Activated naive CD8-positive, alpha-beta T cell treated with anti-CD3 and anti-CD28 coated beads, Interleukin-2, amount 50 U/mL, for 24 hours (primary cell): ENCODE data around the gene ABCA9.

ENCODE experiments used
- ATAC-seq: fragments of 150-1000 bp; cut with Tn5 transposase; one replicate; pipeline ENCODE4 v1.10.0; 2021
- DNase-seq: peaks from one replicate; pipeline ENCODE4 v3.0.0; 2021
- H3K27ac Mint-ChIP-seq: one replicate; pipeline ENCODE4 v1.8.0; 2021; ENCODE audit warnings: mild to moderate bottlenecking, mixed read lengths
- H3K27me3 Mint-ChIP-seq: one replicate; pipeline ENCODE4 v1.8.0; 2021; ENCODE audit warnings: mixed read lengths
- H3K36me3 Mint-ChIP-seq: one replicate; pipeline ENCODE4 v1.8.0; 2021; ENCODE audit warnings: low read depth, mixed read lengths
- H3K4me1 Mint-ChIP-seq: one replicate; pipeline ENCODE4 v1.8.0; 2021; ENCODE audit warnings: mixed read lengths
- H3K4me3 Mint-ChIP-seq: one replicate; pipeline ENCODE4 v1.8.0; 2021; ENCODE audit warnings: mild to moderate bottlenecking, moderate library complexity, mixed read lengths
- H3K9me3 Mint-ChIP-seq: one replicate; pipeline ENCODE4 v1.8.0; 2021; ENCODE audit warnings: mixed read lengths

The ABCA9 gene

GRCh38 chr17:68941761-68942160 is 119.0 kb downstream of the ABCA9 start:
- DNase-seq (no peak), ATAC-seq (no peak)
- Mint-ChIP-seq H3K36me3 (no peaks in the 10 kb centered on the region), H3K4me1 (no peaks in the 10 kb centered on the region), H3K27ac (no peak overlapping the region), H3K9me3 (no peaks in the 10 kb centered on the region), H3K4me3 (no peak overlapping the region), H3K27me3 (peaks cover 1% of the 10 kb centered on the region)

DNA sequence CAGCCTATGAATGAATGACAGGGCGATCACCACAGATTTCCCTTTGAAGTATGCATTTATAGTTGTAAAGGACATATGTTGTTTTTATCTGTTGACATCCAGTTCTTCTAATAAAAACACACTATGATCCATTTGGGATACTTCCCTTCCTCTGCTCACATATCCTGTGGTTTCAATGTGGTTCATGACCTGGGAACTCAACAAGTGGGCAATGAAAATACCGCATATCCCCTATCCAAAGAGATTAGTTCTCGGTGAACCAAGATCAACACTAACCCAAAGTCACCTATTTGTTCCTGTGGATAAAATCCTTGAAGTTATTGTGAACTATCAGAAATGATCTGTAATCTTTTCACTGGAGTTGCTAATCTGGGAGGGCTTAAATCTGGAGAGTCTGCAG is 121.5 kb downstream of the ABCA9 start:
- no peak for ATAC-seq
- no peak for DNase-seq
- Mint-ChIP-seq H3K36me3 (no peaks in the 10 kb centered on the region), H3K9me3 (no peaks in the 10 kb centered on the region), H3K27me3 (no peaks in the 10 kb centered on the region), H3K4me3 (no peak overlapping the region), H3K27ac (no peak overlapping the region), H3K4me1 (no peaks in the 10 kb centered on the region)

DNA sequence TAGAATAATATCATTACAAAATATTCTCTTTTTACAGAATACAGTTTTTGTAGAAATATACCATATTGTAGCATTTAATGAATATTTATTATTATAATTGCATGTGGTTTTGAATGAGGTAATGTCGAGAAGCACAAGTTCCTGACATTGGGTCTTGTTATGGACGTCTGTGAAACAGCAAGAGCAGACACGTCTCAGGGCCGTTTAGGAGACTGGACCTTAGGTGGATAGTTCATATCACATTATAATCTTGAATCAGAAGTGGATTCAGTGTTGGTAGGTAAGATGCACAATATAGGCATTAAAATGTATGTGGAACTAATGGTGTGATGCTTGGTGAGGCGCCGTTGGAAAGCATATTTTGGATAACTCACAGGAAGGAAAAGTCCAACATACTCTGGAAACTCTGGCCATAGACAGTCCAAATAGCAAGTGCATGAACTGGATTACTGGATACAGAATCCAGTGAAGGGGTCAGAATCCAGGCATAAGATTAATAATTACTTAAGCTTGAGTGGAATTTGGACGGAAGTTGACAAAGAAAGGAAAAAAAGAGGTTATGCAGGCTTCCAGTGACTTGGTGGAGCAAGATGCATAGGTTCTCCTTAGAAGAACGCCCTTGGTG is 122.7 kb downstream of the ABCA9 start:
- DNase-seq (no peak), ATAC-seq (no peak)
- H3K27me3 Mint-ChIP-seq, result no peaks in the 10 kb centered on the region
- no peaks in the 10 kb centered on the region for H3K9me3 Mint-ChIP-seq
- no peaks in the 10 kb centered on the region for H3K36me3 Mint-ChIP-seq
- no peaks in the 10 kb centered on the region for H3K4me1 Mint-ChIP-seq
- H3K4me3 Mint-ChIP-seq, result no peak overlapping the region
- no peak overlapping the region for H3K27ac Mint-ChIP-seq

- no peaks in the 10 kb centered on the region for H3K36me3 Mint-ChIP-seq
- H3K9me3 Mint-ChIP-seq, result no peaks in the 10 kb centered on the region
- ATAC-seq (no peak), DNase-seq (no peak)
- H3K27ac Mint-ChIP-seq, result no peak overlapping the region
- no peaks in the 10 kb centered on the region for H3K4me1 Mint-ChIP-seq
- H3K27me3 Mint-ChIP-seq, result peaks cover 4% of the 10 kb centered on the region
- H3K4me3 Mint-ChIP-seq, result no peak overlapping the region
Observed at GRCh38 chr17:68927516-68927915, 133.2 kb downstream of the ABCA9 start.

GRCh38 chr17:68924793-68925720 is 135.7 kb downstream of the ABCA9 start:
- Mint-ChIP-seq H3K36me3 (no peaks in the 10 kb centered on the region), H3K4me1 (no peaks in the 10 kb centered on the region), H3K27me3 (peaks cover under 1% of the 10 kb centered on the region), H3K4me3 (no peak overlapping the region), H3K27ac (no peak overlapping the region), H3K9me3 (no peaks in the 10 kb centered on the region)
- no peak for ATAC-seq
- DNase-seq, result no peak
